NT2/D1 (cell line): ENCODE results near the gene DIAPH2.

ENCODE experiments used
- DNase-seq: peaks from one replicate; pipeline ENCODE4 v3.0.0-alpha.2; 2011; ENCODE audit warnings: low read depth, low spot score
- H3K27me3 ChIP-seq: 2 replicates; pipeline ENCODE4 v1.6.0; 2011; ENCODE audit warnings: mild to moderate bottlenecking; ENCODE audit not compliant: insufficient read length, insufficient read depth
- H3K36me3 ChIP-seq: 2 replicates; pipeline ENCODE4 v1.6.1; 2011; ENCODE audit warnings: mild to moderate bottlenecking, low read length, mixed read lengths; ENCODE audit not compliant: insufficient read depth, insufficient read length
- H3K4me1 ChIP-seq: 2 replicates; pipeline ENCODE4 v1.5.1; 2011; ENCODE audit not compliant: insufficient read depth, insufficient read length
- H3K4me3 ChIP-seq: 2 replicates; pipeline ENCODE4 v1.5.1; 2011; ENCODE audit warnings: low read depth; ENCODE audit not compliant: insufficient read length
- H3K9ac ChIP-seq: 2 replicates; pipeline ENCODE4 v1.6.0; 2011; ENCODE audit warnings: low read depth; ENCODE audit not compliant: insufficient read length
- H3K9me3 ChIP-seq: 2 replicates; pipeline ENCODE4 v1.5.1; 2011; ENCODE audit warnings: mild to moderate bottlenecking, low read length; ENCODE audit not compliant: insufficient read depth
- SUZ12 ChIP-seq: IDR thresholded peaks from 2 replicates; pipeline ENCODE4 v1.6.1; 2011; ENCODE audit not compliant: insufficient read length, insufficient read depth; ENCODE audit errors: extremely low read depth
- YY1 ChIP-seq: IDR thresholded peaks from 2 replicates; pipeline ENCODE4 v1.6.1; 2011; ENCODE audit not compliant: insufficient read length, insufficient read depth
- ZNF274 ChIP-seq: IDR thresholded peaks from 2 replicates; pipeline ENCODE4 v1.6.1; 2011; ENCODE audit warnings: mild to moderate bottlenecking, low read depth, low read length

The DIAPH2 gene

GRCh38 chrX:96752781-96753180 is 68.1 kb downstream of the DIAPH2 start:
- H3K9ac ChIP-seq: no peak overlapping the region
- TF ChIP-seq YY1: no peak
- no peak for TF ChIP-seq SUZ12
- no peak for TF ChIP-seq ZNF274
- no peak overlapping the region for H3K4me3 ChIP-seq
- H3K4me1 ChIP-seq: no peaks in the 10 kb centered on the region
- no peaks in the 10 kb centered on the region for H3K36me3 ChIP-seq
- H3K9me3 ChIP-seq: no peaks in the 10 kb centered on the region
- H3K27me3 ChIP-seq: no peaks in the 10 kb centered on the region
- DNase-seq: no peak

GRCh38 chrX:96753230-96753629 is 68.6 kb downstream of the DIAPH2 start:
- Histone ChIP-seq H3K9me3 (no peaks in the 10 kb centered on the region), H3K9ac (no peak overlapping the region), H3K36me3 (no peaks in the 10 kb centered on the region), H3K27me3 (no peaks in the 10 kb centered on the region), H3K4me3 (no peak overlapping the region), H3K4me1 (no peaks in the 10 kb centered on the region)
- no peak for DNase-seq
- no peak for TF ChIP-seq ZNF274
- TF ChIP-seq SUZ12: no peak
- TF ChIP-seq YY1: no peak

- Histone ChIP-seq H3K9me3 (no peaks in the 10 kb centered on the region), H3K4me1 (no peaks in the 10 kb centered on the region), H3K36me3 (no peaks in the 10 kb centered on the region), H3K9ac (no peak overlapping the region), H3K27me3 (no peaks in the 10 kb centered on the region), H3K4me3 (no peak overlapping the region)
- TF ChIP-seq ZNF274 (no peak), YY1 (no peak), SUZ12 (no peak)
- no peak for DNase-seq
These were observed 71.8 kb downstream of the DIAPH2 start for GRCh38 chrX:96756491-96756890.

DNA sequence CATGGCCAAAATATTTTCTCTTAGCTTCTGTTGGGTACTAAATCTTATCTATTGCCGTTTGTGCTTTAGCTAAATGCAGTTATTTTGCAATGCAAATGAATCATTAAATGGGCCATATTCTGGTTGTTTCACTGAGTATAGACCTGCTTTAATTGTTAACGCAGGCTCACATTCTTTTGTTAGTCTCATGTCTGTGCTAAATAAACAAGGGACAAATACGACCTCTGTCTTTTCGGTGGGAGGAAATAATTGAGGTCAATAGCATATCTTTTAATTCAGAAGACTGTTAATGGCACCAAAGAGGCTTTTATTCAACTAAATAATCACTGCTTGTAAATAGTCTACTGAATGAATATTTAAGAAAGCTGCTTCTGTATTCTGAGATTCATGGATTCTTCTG is 76.9 kb downstream of the DIAPH2 start:
- H3K9me3 ChIP-seq: no peaks in the 10 kb centered on the region
- H3K4me1 ChIP-seq: no peaks in the 10 kb centered on the region
- TF ChIP-seq ZNF274 (no peak), YY1 (no peak)
- H3K4me3 ChIP-seq: no peak overlapping the region
- H3K36me3 ChIP-seq: no peaks in the 10 kb centered on the region
- no peak for DNase-seq
- no peak overlapping the region for H3K9ac ChIP-seq
- no peaks in the 10 kb centered on the region for H3K27me3 ChIP-seq

- H3K4me1 ChIP-seq: no peaks in the 10 kb centered on the region
- no peaks in the 10 kb centered on the region for H3K36me3 ChIP-seq
- H3K9ac ChIP-seq: no peak overlapping the region
- no peak for TF ChIP-seq ZNF274
- TF ChIP-seq SUZ12: no peak
- TF ChIP-seq YY1: no peak
- no peaks in the 10 kb centered on the region for H3K9me3 ChIP-seq
- no peak overlapping the region for H3K4me3 ChIP-seq
- H3K27me3 ChIP-seq: no peaks in the 10 kb centered on the region
- no peak for DNase-seq
These were observed 79.0 kb downstream of the DIAPH2 start for GRCh38 chrX:96763608-96764007.

GRCh38 chrX:96764864-96765263 is 80.2 kb downstream of the DIAPH2 start:
- Histone ChIP-seq H3K36me3 (no peaks in the 10 kb centered on the region), H3K9ac (no peak overlapping the region), H3K4me1 (no peaks in the 10 kb centered on the region), H3K4me3 (no peak overlapping the region), H3K27me3 (no peaks in the 10 kb centered on the region), H3K9me3 (no peaks in the 10 kb centered on the region)
- no peak for TF ChIP-seq ZNF274
- no peak for TF ChIP-seq SUZ12
- TF ChIP-seq YY1: no peak
- DNase-seq: no peak

DNA sequence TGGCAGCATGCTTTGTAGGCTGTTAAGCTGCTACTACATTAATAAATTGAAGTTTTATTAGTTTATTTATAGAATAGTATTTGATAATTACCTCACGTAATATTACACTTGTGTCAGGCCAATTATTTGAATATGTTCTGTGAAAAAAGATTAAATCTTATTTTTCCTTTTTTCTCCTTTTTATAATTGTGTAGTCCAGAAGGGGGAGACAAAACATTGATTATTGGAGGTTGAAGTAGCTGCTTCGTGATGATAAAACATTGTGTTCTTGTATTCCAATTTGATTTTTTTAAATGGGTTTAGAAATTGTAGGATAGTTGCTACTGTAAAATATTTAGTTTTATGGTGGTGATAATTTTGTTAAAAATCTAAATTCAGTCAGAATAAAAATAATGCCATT is 85.7 kb downstream of the DIAPH2 start:
- Histone ChIP-seq H3K27me3 (no peaks in the 10 kb centered on the region), H3K4me1 (no peaks in the 10 kb centered on the region), H3K9me3 (no peaks in the 10 kb centered on the region), H3K36me3 (no peaks in the 10 kb centered on the region), H3K4me3 (no peak overlapping the region), H3K9ac (no peak overlapping the region)
- no peak for DNase-seq
- TF ChIP-seq ZNF274: no peak
- TF ChIP-seq YY1: no peak
- no peak for TF ChIP-seq SUZ12

GRCh38 chrX:96771486-96771885 is 86.8 kb downstream of the DIAPH2 start:
- DNase-seq: no peak
- H3K27me3 ChIP-seq: no peaks in the 10 kb centered on the region
- H3K9me3 ChIP-seq: no peaks in the 10 kb centered on the region
- H3K36me3 ChIP-seq: no peaks in the 10 kb centered on the region
- TF ChIP-seq ZNF274: no peak
- no peak for TF ChIP-seq YY1
- TF ChIP-seq SUZ12: no peak
- no peaks in the 10 kb centered on the region for H3K4me1 ChIP-seq
- H3K4me3 ChIP-seq: no peak overlapping the region
- no peak overlapping the region for H3K9ac ChIP-seq
